ENCODE data around the gene C4BPA.

Gene C4BPA

GRCh38 chr1:207103892-207104373 is at the start of gene C4BPA:
TSS of gene C4BPA (plus strand) at chr1:207104233. CDS start at chr1:207113026, 8,793 bp downstream.
- no peak for DNase-seq

DNA sequence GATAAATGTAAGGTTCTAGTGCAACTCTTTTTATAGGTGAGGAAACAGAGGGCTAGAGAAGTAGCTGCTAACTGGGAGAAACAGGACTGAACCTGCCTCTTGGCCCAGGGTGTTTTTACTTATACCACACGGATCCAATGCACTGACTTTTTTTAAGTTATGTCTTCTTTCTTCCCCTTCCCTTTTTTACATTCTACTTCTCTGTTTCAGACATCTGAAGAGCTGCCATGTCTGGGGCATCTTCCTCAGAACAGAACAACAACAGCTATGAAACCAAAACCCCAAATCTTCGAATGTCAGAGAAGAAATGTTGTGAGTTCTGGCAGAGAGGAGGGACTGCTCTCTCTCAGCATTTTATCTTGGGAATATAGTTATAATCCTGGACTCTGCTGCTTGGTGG is 49.5 kb upstream of the C4BPA start:
- no peak for DNase-seq

DNA sequence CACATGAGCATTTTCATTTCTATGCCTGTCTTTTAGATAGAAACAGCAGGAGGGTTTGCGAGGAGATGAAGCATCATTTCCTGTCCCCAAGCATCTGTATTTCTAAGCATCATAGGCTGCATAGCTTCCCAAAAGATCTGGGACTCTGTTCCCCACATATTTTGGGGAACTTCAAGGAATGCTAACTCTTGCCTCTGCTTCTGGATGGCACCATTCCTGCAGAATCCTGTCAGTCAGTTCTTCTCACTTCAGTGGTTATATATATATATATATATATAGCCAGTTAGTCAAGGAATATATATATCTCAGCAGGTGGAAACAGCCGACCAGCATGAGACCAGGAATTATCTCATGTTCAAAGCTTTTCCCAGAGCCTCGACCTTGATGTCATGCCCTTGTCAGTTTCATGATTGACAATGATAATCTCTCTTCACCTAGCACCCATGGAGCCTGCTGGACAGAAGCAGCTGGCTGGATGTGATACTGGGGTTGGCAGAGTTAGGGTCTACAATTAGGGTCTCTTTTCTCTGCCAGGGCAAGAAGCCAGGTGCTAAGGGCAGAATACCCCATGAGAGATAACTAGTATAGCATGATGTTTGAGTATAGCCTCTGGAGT is 48.5 kb upstream of the C4BPA start:
- DNase-seq: no peak

DNA sequence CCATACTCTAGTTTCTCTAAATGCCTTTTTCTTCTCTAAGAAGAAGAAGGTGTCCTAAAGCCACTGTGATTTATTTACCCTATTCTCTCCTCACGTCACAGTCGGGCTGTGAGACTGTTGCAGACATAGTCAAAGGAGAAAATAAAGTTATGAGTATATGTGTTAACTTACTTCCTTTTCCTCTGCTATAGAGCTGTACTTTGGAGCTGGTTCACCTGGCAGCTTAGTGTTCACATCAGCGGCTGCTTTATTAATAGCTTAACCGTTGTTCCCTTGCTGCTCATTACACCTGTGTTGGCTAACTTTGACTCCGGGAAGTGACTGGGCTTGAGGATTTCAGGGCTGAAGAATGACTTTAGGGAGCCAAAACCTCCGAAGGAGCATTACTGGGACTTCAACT is 47.4 kb upstream of the C4BPA start:
- no peak for DNase-seq

DNA sequence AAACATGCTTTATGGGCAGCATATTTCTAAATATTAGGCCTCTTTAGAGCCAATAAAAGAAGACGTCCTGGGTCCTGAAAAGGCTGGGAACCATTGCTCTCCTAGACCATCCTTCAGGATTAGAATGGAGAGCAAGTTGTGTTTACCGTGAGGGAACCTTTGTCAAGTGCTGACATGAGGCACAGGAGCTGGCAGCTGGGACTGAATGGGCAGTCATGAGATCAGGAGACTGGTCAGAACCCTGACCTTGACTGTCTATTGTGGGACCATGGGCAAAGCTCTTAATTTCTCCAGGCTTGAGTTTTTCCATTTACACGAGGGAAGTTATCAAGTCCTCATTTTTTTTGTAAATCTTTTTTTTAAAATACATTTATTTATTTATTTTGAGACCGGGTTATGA is 45.8 kb upstream of the C4BPA start:
- DNase-seq: no peak

- no peak for DNase-seq
These were observed 44.9 kb upstream of the C4BPA start for GRCh38 chr1:207058878-207059867.

DNA sequence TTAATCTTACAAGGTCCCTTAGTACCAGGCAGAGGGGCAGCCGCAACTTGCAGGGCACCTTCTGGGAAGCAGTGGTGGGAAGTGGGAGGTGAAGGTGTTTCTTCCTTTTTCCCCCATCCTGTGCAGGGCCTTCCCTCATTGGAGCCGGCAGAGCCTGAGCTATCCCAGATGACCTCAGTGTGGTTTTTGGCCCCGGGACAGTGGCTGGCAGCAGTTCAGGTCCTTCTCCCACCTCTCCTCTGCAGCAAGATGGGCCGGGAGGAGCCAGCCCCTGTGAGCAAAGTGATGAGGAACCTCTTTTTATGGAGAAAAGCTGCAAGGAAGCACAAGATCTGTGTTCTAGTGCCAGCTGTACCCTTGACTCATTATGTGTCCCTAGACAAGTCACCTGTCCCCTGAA is 44.2 kb upstream of the C4BPA start:
- no peak for DNase-seq

DNA sequence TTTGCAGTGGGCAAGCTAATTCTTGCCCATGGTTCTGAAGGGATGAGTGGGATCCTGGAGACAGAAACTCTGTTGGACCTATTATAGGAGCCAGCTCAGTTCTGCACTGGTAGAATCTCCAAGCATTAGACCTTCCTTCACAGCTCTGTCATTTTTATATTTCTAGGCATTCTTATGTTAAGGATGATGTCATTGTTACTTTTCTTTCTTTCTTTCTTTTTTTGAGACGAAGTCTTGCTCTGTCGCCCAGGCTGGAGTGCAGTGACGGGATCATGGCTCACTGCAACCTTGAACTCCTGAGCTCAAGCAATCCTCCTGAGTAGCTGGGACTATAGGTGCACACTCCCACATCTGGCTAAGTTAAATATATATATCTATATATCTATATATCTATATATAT is 43.4 kb upstream of the C4BPA start:
- DNase-seq: no peak

DNA sequence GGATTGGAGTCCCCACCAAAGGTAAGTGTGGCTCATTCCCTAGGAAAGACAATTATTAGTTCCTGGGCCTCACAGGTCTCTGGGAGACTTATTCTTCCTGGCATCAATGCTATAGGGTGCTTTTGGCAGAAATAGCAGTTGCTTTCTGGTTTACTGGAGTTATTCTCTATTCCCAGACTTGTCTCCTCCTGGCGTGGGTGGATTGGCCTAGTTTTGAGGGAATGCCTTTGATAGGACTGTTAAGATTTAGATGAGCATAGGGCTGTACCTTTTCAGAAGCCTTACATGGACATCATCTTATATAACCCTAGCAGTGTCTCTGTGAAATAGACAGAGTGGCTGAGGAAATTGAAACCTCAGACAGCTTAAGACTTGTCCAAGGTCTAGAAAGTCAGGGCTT is 42.0 kb upstream of the C4BPA start:
- DNase-seq: no peak

DNA sequence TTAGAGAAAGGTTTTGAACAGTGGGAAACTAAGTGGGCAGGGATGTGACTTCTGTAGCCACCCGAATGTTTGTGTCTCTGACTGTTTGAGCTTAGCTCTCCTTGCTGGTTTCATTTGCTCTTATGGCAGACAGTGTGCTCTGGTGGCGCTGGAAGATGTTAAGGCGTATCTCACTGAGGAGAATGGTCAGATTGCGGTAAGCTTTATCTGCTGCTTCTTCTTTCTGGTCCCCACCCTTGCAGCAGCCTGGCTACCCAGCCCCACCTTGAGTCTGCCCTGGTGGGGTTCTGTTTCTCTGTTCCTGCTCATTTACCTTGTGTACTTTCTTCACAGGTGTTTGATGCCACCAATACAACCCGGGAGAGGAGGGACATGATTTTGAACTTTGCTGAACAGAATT is 41.0 kb upstream of the C4BPA start:
- DNase-seq: no peak

- no peak for DNase-seq
These were observed 39.5 kb upstream of the C4BPA start for GRCh38 chr1:207064561-207064960.

DNA sequence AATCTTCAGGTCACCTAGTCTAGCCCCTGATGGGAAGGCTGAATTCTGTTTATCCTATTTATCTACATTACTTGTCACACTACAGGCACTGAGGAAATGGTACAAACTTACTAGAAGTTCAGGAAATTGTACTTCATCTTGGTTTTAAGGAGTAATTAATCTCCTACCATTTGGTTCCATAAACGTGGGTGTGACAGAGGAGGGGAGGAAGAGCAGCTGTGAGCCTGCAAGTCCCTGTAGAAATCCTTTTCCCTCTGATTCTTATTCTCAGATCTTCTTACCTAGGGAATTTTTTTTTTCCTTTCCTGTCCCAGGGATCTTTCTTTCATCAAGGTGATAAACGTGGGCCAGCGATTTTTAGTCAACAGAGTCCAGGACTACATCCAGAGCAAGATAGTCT is 36.8 kb upstream of the C4BPA start:
- DNase-seq: no peak

DNA sequence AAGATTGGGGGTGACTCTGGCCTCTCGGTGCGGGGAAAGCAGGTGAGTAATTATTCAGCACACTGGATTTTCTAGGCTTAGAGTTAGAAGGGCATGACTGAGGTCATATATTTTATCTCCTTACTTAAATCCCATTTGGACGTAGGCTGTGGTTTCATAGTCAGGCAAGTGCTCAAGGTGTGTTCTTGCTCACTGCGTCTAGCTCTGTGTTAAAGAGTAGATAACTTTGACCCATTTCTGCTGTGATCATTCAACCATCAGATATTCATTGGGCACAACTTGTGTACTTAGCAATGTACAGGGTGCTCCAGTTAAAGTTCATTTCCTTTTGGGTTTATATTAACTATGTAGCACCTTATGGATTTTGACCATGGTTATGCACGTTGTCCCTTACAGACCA is 36.4 kb upstream of the C4BPA start:
- no peak for DNase-seq

DNA sequence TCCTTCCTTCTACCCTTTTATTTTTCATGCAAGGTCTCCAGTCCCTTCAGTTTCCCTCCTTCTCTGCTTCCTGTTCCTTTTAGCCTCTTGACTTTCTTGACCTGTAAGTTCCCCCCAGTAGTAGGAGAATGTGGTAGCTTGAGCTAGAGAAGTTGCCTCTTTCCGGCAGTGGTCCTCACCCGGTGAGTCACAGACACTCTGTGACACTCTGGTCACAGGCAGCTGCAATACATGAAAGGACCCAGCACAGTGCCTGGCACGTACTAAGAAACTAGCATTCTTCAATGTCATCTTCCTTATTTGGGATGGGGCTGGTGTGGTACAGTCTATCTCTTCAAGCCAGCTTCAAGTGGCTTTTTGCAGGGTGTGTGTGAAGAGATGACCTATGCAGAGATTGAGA is 35.0 kb upstream of the C4BPA start:
- no peak for DNase-seq

- DNase-seq: no peak
These were observed 34.1 kb upstream of the C4BPA start for GRCh38 chr1:207069858-207070506.

GRCh38 chr1:207070811-207071210 is 33.2 kb upstream of the C4BPA start:
- DNase-seq: no peak

- DNase-seq: no peak
These were observed 32.6 kb upstream of the C4BPA start for GRCh38 chr1:207071426-207071825.

DNA sequence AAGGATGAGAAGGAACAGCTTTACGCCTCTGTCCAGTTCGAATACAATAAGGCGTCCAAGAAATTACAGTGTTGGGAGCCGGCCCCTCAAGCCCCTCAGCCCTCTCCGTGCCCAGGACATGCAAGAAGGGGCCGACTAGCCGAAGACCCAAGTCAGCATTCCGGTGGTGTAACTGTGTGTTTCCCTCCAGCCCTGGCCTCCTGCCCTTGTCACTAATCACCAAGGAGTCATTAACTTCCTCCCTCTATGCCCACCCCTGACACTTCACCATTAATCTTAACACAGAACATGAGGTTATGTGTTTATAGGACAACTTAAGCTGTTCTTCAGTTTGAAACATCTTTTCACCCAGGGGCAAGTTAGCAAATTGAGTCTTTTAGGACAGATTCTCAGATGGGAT is 31.8 kb upstream of the C4BPA start:
- no peak for DNase-seq

DNA sequence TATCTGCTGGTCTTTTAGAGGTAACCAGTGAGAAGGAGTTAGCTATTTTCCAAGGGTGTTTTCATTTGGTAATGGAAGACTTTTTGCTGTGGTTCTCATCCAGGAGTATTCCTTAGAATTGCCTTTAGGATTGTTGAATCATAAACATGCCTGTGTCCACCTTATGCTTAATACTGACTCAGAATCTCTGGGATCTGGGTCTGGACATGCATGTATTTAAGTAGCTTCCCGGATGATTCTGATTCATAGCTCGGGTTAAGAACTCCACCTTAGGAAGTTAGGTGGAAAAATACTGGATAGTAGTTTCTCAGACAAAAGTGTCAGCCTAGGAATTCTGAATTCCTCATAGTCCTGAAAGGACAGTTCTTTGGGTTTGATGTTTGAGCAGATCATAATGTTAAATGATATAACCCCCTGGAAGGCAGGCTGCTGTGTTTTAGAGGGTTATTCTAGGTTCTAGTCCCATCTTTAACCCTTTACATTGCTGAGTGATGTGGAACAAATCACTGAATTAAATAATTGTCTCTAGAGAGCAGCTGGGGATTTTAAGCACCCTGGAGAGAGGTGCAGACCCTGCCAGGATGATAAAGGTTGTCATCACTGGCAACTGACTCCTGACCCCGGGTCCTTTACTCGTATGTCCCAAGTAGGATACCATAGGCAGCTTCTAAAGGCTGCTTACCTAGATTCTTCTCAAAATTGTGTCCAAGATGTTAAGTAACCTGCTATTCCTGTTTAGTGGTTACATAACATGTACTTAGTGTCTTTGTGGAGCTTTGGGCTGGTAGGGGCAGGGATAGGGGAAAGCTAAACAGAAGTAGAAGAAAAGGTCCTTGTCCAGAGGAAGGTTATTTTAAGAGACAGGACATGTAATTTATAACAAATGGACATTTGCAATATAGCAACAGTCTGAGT is 29.9 kb upstream of the C4BPA start:
- no peak for DNase-seq

DNA sequence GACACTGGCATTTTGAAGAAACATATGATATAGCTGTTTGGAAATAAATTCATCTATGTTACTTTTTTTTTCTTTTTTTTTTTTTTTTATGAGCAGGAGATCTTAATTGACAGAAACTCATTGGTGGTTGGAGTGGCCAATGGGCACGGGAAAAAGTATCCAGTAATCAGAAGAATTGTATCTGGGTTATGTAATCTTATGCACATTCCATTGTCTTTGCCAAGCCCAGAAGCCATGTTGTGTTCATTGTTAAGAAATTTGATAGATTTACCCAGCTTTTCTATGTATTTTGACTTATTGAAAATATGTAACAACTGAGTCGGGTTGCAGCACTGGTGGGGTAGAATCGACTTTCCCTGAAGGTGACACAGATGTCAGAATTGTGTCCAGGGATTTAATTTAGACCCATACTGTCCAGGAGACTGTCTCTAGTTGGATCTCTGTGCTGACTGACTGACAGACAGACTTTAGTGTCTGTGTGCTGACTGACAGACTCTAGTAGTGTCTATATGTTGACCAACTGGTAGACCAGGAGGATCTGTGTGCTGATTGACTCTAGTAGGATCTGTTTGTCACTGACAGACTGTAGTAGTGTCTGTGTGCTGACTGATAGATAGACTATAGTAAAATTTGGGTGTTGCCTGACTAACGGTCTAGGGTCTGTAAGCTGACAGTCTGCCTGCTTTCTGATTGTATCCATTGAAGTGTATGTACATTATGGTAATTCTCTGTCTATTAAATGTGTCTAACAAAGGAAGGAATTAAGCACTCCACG is 27.7 kb upstream of the C4BPA start:
- no peak for DNase-seq

- no peak for DNase-seq
These were observed 27.0 kb upstream of the C4BPA start for GRCh38 chr1:207077012-207077411.

All from NCI-H1048 (cell line).